Measurements from ENCODE around the gene MYH8. TPM values are rescaled to one million over a fixed set of nuclear protein-coding genes. Genes with fewer than 3 reads are reported as not detected.

Gene MYH8
- not detected in 2 replicates for total RNA-seq

- no peak for DNase-seq (ENCODE audit: low read depth)
Observed at GRCh38 chr17:10421900-10422542, at the start of gene MYH8. TSS of gene MYH8 (minus strand) at chr17:10421950. CDS start at chr17:10420227, 1,723 bp downstream.

GRCh38 chr17:10469459-10469858 lies 47.7 kb upstream of the MYH8 start, which contains the start of gene MYH4:
TSS of gene MYH4 (minus strand) at chr17:10469559. CDS start at chr17:10466745, 2,814 bp downstream.
- DNase-seq (ENCODE audit: low read depth): no peak

GRCh38 chr17:10463402-10463801 lies 41.7 kb upstream of the MYH8 start:
- no peak for DNase-seq (ENCODE audit: low read depth)

- DNase-seq (ENCODE audit: low read depth): no peak
Observed at GRCh38 chr17:10460062-10460461, 38.3 kb upstream of the MYH8 start.

- DNase-seq (ENCODE audit: low read depth): no peak
Observed at GRCh38 chr17:10458701-10459100, 37.0 kb upstream of the MYH8 start.

- DNase-seq (ENCODE audit: low read depth): no peak
Observed at GRCh38 chr17:10457952-10458351, 36.2 kb upstream of the MYH8 start.

GRCh38 chr17:10447026-10447931 lies 25.5 kb upstream of the MYH8 start:
- no peak for DNase-seq (ENCODE audit: low read depth)

- no peak for DNase-seq (ENCODE audit: low read depth)
Observed at GRCh38 chr17:10439816-10440215, 18.1 kb upstream of the MYH8 start.

- no peak for DNase-seq (ENCODE audit: low read depth)
Observed at GRCh38 chr17:10435096-10435495, 13.3 kb upstream of the MYH8 start.

- no peak for DNase-seq (ENCODE audit: low read depth)
Observed at GRCh38 chr17:10429421-10430045, 7.8 kb upstream of the MYH8 start.

GRCh38 chr17:10428781-10429180 lies 7.0 kb upstream of the MYH8 start:
- no peak for DNase-seq (ENCODE audit: low read depth)

GRCh38 chr17:10421211-10421610 lies 539 bp downstream of the MYH8 start:
- DNase-seq (ENCODE audit: low read depth): no peak

- no peak for DNase-seq (ENCODE audit: low read depth)
Observed at GRCh38 chr17:10420811-10421210, 939 bp downstream of the MYH8 start.

GRCh38 chr17:10417431-10417830 lies 4.3 kb downstream of the MYH8 start:
- no peak for DNase-seq (ENCODE audit: low read depth)

GRCh38 chr17:10415161-10415560 lies 6.6 kb downstream of the MYH8 start:
- DNase-seq (ENCODE audit: low read depth): no peak

- DNase-seq (ENCODE audit: low read depth): no peak
Observed at GRCh38 chr17:10403589-10403988, 18.2 kb downstream of the MYH8 start.

GRCh38 chr17:10398352-10398751 lies 23.4 kb downstream of the MYH8 start:
- DNase-seq (ENCODE audit: low read depth): no peak

- DNase-seq (ENCODE audit: low read depth): no peak
Observed at GRCh38 chr17:10396524-10397163, 25.1 kb downstream of the MYH8 start.

GRCh38 chr17:10394201-10394887 lies 27.4 kb downstream of the MYH8 start:
- no peak for DNase-seq (ENCODE audit: low read depth)

GRCh38 chr17:10392880-10393279 lies 28.9 kb downstream of the MYH8 start:
- DNase-seq (ENCODE audit: low read depth): no peak

GRCh38 chr17:10385871-10386270 lies 35.9 kb downstream of the MYH8 start:
- DNase-seq (ENCODE audit: low read depth): no peak
